LNCAP (cell line): ENCODE measurements around the gene NOM1.

ENCODE experiments used
- TF ChIP-seq, protein P1 (sequence below): fragments of 450-650 bp; IDR thresholded peaks from 2 replicates; pipeline ENCODE4 v1.5.1; 2017; ENCODE audit warnings: mild to moderate bottlenecking

NOM1 gene

DNA sequence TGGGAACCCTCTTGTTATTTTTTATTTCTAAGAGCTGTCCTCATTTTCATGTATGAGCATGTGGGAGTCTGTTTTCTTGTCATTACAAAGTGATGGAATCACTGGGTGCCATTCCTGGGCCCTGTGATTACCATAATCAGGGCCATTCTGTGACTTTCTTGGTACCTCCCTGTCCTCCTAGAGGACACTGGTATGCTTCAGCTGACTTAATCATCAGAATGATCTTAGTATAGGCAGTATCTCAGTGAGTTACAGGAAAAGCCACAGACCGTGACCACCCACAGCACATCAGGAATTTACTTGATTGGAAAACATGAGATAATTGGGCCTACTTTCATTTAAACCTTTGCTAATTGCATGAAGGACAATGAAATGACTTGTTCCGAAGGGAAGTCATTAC is 7.2 kb downstream of the NOM1 start:
- TF ChIP-seq, protein P1, sequence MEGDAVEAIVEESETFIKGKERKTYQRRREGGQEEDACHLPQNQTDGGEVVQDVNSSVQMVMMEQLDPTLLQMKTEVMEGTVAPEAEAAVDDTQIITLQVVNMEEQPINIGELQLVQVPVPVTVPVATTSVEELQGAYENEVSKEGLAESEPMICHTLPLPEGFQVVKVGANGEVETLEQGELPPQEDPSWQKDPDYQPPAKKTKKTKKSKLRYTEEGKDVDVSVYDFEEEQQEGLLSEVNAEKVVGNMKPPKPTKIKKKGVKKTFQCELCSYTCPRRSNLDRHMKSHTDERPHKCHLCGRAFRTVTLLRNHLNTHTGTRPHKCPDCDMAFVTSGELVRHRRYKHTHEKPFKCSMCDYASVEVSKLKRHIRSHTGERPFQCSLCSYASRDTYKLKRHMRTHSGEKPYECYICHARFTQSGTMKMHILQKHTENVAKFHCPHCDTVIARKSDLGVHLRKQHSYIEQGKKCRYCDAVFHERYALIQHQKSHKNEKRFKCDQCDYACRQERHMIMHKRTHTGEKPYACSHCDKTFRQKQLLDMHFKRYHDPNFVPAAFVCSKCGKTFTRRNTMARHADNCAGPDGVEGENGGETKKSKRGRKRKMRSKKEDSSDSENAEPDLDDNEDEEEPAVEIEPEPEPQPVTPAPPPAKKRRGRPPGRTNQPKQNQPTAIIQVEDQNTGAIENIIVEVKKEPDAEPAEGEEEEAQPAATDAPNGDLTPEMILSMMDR, result no peak

DNA sequence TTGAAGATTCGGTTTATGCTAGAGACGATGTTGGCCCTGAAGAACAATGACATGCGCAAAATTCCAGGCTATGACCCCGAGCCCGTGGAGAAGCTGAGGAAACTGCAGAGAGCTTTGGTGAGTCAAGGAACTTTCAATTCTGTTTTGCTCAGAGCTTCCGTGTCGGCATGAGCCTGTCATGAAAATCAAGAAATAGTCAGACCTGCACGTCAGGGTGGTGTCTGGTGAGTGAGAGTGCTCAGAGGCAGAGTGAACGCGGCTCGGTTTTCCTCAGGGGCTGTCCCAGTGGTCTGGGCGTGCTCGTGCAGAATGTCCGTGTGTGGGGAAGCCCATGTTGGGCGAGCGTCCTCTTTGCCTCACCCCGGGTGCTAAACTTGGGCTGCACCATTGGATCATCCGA is 12.6 kb downstream of the NOM1 start:
- TF ChIP-seq, protein P1, result no peak

DNA sequence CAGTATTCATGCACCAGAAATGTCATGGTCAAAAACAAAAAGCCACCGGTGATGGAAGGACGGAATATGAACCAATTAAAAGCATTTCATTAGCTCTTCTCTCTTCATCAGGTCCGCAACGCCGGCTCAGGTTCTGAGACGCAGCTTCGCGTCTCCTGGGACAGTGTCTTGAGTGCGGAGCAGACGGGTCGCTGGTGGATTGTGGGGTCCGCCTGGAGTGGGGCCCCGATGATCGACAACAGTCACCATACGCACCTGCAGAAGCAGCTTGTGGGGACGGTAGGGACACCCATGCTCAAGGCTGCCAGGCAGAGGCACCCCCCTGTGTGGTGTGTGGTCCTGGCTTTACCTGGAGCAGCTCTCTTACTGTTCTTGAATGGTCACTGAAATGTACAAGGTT is 13.4 kb downstream of the NOM1 start:
- TF ChIP-seq, protein P1, result no peak

DNA sequence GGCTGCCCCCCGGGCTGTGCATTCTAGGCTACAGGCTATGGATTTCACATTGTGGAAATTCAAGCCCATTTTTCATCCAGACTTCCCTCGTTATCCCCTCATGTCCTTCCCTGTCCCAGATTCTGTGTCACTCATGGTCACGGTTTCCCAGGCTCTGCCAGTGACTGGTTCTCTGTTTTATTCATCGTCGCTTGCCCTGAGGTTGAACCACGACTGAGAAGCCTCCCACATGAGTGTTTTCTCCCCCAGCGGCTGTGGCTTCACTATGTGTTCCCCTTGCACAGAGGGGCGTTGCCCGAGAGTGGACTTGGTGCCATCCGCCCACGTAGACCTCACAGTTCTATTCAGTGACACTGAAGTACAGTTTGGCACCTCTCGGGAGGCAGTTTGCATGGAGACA is 14.0 kb downstream of the NOM1 start:
- TF ChIP-seq, protein P1, result no peak

DNA sequence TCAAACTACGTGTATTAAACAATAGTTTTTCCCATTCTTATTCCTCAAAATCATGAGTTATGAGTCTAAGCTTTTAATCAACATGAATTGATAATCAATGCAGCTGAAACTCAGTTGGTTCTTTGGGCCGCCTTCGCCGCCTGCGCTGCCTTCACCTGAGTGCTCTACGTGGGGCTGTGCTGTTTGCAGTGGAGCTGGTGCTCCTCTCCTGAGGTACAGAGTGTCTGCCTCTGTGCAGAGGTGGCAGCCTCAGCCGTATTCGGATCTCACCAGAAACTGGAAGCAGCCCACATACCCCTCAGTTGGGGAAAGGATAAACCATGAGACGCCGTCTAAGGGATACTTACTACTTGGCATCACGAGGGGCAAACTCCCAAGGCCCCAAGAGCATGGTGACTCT is 15.5 kb downstream of the NOM1 start:
- TF ChIP-seq, protein P1, result no peak

DNA sequence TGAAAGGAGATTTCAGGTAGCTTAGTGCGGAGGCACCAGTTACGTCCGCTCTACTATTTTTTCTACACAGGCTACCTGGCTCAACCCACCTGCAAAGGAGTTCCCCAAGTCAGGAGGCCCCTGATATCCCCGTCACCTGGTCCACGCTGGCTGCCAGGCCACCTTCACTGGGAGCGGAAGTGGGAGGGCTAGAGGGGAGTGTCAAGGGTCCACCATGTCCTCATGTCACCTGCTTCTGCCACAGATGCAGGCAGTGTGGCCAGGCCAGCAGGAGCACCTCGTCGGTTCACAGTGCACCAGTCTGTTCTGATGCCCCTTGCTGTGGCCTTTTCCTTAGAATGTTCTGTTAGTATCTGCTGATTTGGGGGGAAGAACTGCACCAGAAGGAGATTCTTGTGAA is 16.9 kb downstream of the NOM1 start:
- TF ChIP-seq, protein P1, result no peak

DNA sequence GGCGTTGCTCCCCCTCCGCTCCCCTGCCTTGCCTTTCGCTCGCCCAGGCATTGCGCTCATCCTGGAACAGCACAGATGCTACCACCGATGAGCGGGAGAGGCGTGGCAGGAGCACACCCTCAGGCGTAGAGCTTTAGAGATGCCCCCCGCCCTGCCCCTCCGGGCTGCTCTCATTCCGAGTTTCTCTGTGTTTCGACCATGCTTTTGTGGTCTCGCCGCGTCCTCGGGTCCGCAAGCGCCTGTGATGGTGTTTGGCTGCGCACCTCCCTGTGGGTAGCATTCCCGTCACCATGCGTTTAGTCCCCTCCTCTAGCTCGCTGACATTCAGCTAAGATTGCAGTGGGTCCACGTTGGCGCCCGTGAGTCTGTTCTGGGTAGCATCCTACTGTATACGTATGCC is 18.7 kb downstream of the NOM1 start:
- TF ChIP-seq, protein P1, result no peak

DNA sequence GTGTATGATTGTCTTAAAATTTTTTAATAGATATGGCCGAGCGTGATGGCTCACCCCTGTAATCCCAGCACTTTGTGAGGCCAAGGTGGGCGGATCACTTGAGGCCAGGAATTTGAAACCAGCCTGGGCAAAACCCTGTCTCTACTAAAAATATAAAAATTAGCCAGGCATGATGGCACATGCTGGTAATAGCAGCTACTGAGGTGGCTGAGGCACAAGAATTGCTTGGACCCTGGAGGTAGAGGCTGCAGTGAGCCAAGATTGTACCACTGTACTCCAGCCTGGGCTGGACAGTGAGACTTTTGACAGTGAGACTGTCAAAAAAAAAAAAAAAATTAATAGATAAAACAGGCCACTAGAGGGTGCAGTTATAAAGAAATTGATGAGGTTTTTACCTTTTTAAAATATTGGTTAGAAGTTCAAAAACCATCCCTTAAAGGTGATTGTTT is 20.5 kb downstream of the NOM1 start:
- TF ChIP-seq, protein P1, result peak; percentile 33; the same call in 1 of the 2 replicates
